Fibroblast of gingiva (primary cell): Measurements from ENCODE around the gene EXOC4.
"Not testable (repeated sequence)": the region's sequence is repeated elsewhere in the genome, so short reads cannot be mapped to it uniquely, and the experiment has no call there.

Source experiments
- DNase-seq: peaks from one replicate; pipeline ENCODE4 v3.0.0-alpha.2; 2011; ENCODE audit warnings: low read depth

The EXOC4 gene

DNA sequence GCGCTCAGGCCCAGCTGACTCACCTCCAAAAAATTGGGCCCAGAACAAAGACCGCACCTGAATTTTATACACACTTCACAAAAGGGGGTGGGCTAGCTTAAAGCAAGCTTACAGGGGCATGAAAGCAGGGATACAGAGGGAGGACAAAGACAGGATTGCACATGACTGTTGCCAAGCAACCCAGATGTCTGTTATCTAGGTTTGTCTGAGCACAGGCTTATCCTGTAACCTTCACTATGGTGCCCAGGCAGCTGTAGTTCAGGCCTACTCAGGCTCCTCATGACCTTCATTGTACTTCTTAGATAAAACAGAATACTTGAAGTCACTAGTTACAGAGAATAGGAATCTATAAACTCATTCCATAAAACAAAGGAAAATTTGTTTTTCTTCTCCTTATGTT is 824.7 kb downstream of the EXOC4 start:
- DNase-seq, result not testable (repeated sequence)

GRCh38 chr7:134078991-134079390 is 826.1 kb downstream of the EXOC4 start:
- no peak for DNase-seq

GRCh38 chr7:134081695-134082094 is 828.8 kb downstream of the EXOC4 start:
- DNase-seq, result no peak

- DNase-seq, result no peak
These were observed 831.0 kb downstream of the EXOC4 start for GRCh38 chr7:134083766-134084487.

DNA sequence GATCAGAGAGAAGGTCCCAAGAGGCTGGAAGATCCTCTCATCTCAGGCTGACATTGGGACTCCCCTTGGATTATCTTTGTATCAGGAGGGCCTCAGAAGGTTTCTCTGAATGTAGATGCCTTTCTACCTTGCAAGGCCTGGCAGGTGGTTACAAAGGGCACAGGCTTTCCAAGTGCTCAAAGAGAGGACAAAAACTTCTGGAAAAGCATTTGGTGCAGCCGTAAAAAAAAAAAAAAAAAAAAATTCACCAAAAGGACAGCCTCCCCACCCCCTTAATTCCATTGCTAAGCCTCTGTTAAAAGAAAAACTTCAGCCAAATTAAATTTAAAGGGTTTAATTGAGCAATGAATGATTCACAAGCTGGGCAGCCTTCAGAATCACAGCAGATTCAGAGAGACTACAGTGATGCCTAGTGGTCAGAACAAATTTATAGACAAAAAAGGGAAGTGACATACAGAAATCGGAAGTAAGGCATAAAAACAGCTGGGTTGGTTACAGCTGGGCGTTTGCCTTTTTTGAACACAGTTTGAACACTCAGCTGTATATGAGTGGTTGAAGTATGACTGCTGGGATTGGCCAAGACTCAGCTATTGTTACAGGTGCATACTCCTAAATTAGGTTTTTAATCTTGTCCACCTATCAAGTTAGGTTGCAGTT is 831.7 kb downstream of the EXOC4 start:
- no peak for DNase-seq

- no peak for DNase-seq
These were observed 832.4 kb downstream of the EXOC4 start for GRCh38 chr7:134085311-134085710.

DNA sequence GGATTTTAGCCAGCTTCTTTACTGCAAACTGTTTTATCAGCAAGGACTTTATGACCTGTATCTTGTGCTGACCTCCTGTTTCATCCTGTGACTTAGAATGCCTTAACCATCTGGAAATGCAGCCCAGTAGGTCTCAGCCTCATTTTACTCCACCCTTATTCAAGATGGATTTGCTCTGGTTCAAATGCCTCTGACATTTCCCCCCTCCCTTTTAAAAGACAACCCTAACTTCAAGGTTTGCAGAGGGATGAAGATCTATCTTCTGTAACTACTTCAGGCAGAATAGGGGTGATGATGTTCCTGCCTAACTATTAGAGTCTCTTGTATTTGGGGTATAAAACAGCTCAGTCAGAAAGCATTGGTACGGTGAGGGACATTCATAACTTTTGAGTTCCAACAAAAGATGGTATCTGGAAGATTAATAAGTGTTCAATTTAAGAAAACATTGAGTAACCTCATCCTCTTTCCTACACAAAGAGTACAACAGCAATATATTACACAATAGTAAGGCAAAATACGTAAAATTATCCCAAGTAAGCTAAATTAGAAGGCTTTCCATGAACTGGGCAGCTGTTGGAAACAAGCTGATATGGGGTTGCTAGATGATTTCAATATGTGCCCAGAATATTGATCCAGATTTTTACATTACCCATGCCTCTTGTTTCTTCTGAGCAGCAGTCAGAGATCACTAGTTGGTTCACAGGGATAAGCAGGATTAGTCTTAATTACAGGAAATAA is 834.3 kb downstream of the EXOC4 start:
- DNase-seq, result no peak

- no peak for DNase-seq
These were observed 835.3 kb downstream of the EXOC4 start for GRCh38 chr7:134088199-134088598.

DNA sequence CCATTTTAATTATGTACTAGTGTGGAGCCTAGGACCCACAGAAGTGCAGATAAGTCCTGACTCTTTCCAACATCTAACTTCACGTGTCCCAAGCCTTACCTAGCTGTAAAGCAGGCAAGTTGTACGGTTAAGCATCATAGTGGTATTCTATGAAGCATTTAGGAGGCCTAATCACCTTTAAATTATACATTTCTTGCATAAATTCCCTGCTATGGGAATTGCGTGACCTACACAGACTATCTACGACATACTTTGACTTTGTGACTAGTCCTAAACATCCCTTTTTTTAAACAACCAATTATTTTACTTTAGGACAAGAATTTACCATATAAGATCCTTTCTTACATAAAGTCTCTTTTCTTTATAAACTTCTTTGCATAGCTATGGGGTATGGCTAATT is 836.6 kb downstream of the EXOC4 start:
- no peak for DNase-seq

- no peak for DNase-seq
These were observed 845.2 kb downstream of the EXOC4 start for GRCh38 chr7:134098072-134098471.

DNA sequence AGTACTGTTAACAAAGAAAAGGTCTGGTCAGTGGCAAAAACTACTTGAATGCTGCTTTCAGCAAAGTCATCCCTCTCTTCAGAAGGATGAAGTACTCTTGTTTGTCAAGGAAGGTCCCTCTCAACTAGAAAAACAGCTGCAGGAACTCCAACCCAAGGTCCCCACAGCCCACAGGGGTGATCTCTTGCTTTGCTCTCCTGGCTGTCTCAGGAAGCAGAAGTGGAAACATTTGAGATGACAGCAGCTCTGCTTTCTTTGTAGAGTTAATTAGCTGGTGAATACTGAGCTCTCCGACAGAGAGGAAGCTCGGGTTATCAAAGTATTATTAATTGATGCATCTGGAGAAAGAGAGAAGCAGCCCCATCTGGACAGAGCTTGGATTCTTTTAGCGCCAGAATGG is 848.8 kb downstream of the EXOC4 start:
- no peak for DNase-seq

GRCh38 chr7:134104166-134104565 is 851.3 kb downstream of the EXOC4 start:
- DNase-seq, result no peak

DNA sequence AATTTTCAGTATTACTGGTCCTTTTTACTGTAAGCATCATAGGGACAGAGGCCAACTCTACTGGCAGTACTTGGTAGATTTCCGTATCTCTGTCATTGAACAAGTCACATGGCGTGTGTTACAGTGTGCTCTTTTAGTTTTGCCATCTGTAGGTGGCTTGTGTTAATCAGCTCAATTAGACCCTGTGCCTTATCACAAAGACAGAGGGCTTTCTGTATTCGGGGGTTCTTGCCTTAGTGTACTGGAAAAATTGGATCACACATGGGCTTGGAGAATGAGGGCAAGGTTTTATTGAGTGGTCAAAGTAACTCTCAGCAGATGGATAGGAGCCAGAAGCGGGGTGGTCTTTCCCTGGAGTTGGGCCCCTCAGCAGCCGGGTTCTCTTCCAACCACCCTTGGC is 853.0 kb downstream of the EXOC4 start:
- no peak for DNase-seq

DNA sequence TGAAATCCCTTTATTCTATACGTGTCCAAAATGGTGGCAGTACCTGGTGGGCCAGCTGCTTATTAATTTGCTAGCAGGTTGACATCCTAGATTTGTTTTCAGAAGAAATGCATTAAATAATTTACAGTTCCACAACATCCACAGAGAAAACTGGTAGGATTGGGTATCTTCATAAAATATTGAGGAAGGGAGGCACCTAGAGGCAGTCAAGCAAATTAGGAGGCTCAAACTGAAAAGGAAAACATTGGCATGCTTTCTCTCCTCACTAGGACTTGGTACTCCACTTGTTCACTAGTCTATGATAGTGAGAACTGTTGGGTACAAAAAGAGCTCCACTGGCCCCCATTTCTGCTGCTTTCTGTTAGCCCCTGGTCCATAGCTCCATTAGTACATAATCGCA is 855.9 kb downstream of the EXOC4 start:
- no peak for DNase-seq

GRCh38 chr7:134113655-134114054 is 860.8 kb downstream of the EXOC4 start:
- DNase-seq, result no peak

- DNase-seq, result no peak
These were observed 862.1 kb downstream of the EXOC4 start for GRCh38 chr7:134114992-134115391.
